Measurements from ENCODE around the gene ERF.
A peak's percentile ranks its signal among the peaks of the same experiment; 100 is the strongest.
"Not testable (repeated sequence)": the region's sequence is repeated elsewhere in the genome, so short reads cannot be mapped to it uniquely, and the experiment has no call there.

Gene ERF

DNA sequence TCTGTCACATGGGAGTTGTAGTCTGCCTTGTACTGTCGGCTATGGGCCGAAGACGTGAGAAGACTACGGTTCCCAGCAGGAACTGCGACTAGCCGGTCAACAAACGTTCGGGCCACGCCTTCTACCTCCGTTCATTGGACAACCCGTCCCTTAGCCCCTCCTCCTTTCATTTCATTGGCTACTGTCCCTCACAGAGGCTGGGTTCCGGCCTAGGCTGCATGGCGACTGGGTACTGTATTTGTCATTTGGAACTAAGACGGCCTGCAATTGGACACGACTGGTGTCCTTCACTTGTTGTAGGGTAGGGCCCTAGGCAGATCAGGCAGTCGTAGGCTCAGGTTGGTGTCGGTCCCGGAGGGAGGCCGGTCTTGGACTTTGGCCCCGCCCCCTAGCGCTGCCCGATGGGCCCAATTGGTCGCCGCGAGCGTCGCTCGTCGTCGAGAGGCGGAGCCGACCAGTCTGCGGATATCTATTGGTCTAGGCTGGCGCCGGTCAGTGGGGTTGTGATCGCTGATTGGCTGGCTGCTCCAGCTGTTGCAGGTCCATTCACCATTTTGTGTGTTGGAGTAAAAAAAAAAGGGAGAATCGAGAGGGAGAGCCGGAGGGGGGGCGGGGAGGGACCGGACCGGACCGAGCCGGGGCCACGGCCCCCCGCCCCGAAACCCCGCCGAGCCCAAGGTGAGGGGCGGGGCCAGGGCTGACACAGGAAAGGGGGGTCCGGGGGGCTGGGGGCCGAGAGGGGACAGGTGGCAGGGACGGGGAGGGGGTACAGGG, 14.0 kb upstream of the ERF start, which contains the start of gene CIC:
CIC (plus strand) TSS at position 549 of the 774 bp plus-strand sequence. CDS start 2,532 bp downstream, outside the sequence.
- H3K9me2 ChIP-seq (ENCODE audit: low read depth, low read length), result no peaks in the 10 kb centered on the region

DNA sequence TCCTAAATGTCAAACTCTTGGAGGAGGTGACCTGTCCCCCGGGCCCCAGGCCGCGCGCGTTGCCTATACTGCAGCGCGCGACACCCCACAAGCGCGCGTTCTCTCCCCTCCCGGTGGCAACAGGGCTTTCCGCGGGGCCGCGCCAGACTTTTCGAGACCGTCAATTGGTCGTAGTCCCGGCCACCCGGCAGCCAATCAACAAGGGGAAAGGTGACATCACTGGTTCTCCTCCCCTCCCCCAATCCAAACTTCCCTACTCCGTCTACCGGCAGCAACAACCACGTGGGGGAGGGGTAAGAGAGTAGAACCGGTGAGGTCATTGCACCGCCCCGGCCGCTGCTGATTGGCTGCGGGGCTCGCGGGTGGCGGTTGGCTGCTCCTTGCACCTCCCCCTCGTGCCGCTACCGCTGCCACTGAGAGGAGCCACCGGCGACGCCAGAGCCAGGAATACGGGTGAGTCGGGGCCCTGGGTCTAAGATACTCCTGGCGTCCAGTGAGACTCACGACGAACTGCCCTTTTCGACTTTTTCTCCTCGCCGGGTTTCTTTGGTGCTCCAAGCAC, 13.3 kb upstream of the ERF start:
- no peaks in the 10 kb centered on the region for H3K36me3 ChIP-seq (ENCODE audit: insufficient read depth, low read length)

More for the DNA sequence above, 14.0 kb upstream of the ERF start, which contains the start of gene CIC:
- Histone ChIP-seq H3K9me3 (ENCODE audit: low read length) (no peaks in the 10 kb centered on the region), H3K27ac (ENCODE audit: low read depth, low read length, poor library complexity, severe bottlenecking) (peak within 1 kb of the TSS; percentile 92), H2AFZ (ENCODE audit: low read length) (no peak within 1 kb of the TSS), H3K79me2 (ENCODE audit: insufficient read depth, low read length) (no peaks in the 10 kb centered on the region), H3K27me3 (ENCODE audit: insufficient read depth, low read length) (no peaks in the 10 kb centered on the region), H3K9ac (ENCODE audit: low read length) (peak within 1 kb of the TSS; percentile 93), H3K4me3 (ENCODE audit: low read depth, low read length, poor library complexity, severe bottlenecking) (peak within 1 kb of the TSS; percentile 81), H4K20me1 (ENCODE audit: insufficient read depth, low read length) (no peaks in the 10 kb centered on the region), H3F3A (ENCODE audit: insufficient read depth, low read length) (no peaks in the 10 kb centered on the region), H3K4me2 (ENCODE audit: low read length) (peak within 1 kb of the TSS; percentile 96), H3K36me3 (ENCODE audit: insufficient read depth, low read length) (no peaks in the 10 kb centered on the region), H3K4me1 (ENCODE audit: insufficient read depth, low read length, severe bottlenecking) (peaks cover 30% of the 10 kb centered on the region)
- TF ChIP-seq, protein P1, sequence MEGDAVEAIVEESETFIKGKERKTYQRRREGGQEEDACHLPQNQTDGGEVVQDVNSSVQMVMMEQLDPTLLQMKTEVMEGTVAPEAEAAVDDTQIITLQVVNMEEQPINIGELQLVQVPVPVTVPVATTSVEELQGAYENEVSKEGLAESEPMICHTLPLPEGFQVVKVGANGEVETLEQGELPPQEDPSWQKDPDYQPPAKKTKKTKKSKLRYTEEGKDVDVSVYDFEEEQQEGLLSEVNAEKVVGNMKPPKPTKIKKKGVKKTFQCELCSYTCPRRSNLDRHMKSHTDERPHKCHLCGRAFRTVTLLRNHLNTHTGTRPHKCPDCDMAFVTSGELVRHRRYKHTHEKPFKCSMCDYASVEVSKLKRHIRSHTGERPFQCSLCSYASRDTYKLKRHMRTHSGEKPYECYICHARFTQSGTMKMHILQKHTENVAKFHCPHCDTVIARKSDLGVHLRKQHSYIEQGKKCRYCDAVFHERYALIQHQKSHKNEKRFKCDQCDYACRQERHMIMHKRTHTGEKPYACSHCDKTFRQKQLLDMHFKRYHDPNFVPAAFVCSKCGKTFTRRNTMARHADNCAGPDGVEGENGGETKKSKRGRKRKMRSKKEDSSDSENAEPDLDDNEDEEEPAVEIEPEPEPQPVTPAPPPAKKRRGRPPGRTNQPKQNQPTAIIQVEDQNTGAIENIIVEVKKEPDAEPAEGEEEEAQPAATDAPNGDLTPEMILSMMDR (IDR thresholded peaks at IDR 0.05; ENCODE audit: low read length), result no peak
- no peak for TF ChIP-seq EZH2 (IDR thresholded peaks at IDR 0.05; ENCODE audit: borderline replicate concordance, low read length)

DNA sequence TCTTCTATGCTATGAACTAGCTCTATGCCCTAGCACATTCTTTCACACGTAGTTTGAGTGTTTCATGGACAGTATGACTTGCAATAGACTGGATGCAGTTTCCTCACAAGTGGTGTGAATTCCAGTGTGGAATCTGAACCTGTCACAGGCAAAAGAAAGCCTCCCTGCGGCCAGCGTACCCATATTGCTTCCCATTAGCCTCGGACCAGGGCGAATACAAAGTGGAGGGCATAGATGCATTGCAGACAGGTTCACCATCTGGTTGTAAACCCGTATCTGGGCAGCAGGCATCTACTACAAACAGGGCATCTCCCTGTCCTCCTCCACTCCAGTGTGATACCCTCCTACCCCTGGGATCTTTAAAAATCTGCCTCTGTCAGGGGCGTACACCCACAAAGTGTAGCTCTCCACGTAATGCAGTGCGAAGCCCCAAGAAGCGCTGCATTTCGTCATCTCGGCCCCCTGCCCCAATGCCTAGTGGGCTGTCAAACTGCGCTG, 12.8 kb upstream of the ERF start:
- Histone ChIP-seq H3K79me2 (ENCODE audit: insufficient read depth, low read length) (no peaks in the 10 kb centered on the region), H3K9ac (ENCODE audit: low read length) (peak overlapping the region; percentile 93), H3K4me2 (ENCODE audit: low read length) (peak overlapping the region; percentile 96), H3K9me3 (ENCODE audit: low read length) (no peaks in the 10 kb centered on the region), H3K36me3 (ENCODE audit: insufficient read depth, low read length) (no peaks in the 10 kb centered on the region), H3K9me2 (ENCODE audit: low read depth, low read length) (no peaks in the 10 kb centered on the region), H3F3A (ENCODE audit: insufficient read depth, low read length) (no peaks in the 10 kb centered on the region), H3K27me3 (ENCODE audit: insufficient read depth, low read length) (no peaks in the 10 kb centered on the region), H4K20me1 (ENCODE audit: insufficient read depth, low read length) (no peaks in the 10 kb centered on the region), H2AFZ (ENCODE audit: low read length) (0 out of 2 replicates have a peak overlapping the region, but pooled peaks have one; percentile 68), H3K27ac (ENCODE audit: low read depth, low read length, poor library complexity, severe bottlenecking) (no peak overlapping the region), H3K4me3 (ENCODE audit: low read depth, low read length, poor library complexity, severe bottlenecking) (peak overlapping the region; percentile 81), H3K4me1 (ENCODE audit: insufficient read depth, low read length, severe bottlenecking) (peaks cover 30% of the 10 kb centered on the region)
- TF ChIP-seq, protein P1 (IDR thresholded peaks at IDR 0.05; ENCODE audit: low read length), result no peak
- no peak for TF ChIP-seq EZH2 (IDR thresholded peaks at IDR 0.05; ENCODE audit: borderline replicate concordance, low read length)

More for the DNA sequence above, 13.3 kb upstream of the ERF start:
- no peaks in the 10 kb centered on the region for H3K9me2 ChIP-seq (ENCODE audit: low read depth, low read length)
- peak overlapping the region; percentile 96 for H3K4me2 ChIP-seq (ENCODE audit: low read length)
- H3K9ac ChIP-seq (ENCODE audit: low read length), result peak overlapping the region; percentile 93
- peaks cover 30% of the 10 kb centered on the region for H3K4me1 ChIP-seq (ENCODE audit: insufficient read depth, low read length, severe bottlenecking)
- TF ChIP-seq EZH2 (IDR thresholded peaks at IDR 0.05; ENCODE audit: borderline replicate concordance, low read length), result no peak
- TF ChIP-seq, protein P1 (IDR thresholded peaks at IDR 0.05; ENCODE audit: low read length), result no peak
- no peaks in the 10 kb centered on the region for H3K27me3 ChIP-seq (ENCODE audit: insufficient read depth, low read length)
- 0 out of 2 replicates have a peak overlapping the region, but pooled peaks have one; percentile 68 for H2AFZ ChIP-seq (ENCODE audit: low read length)
- H3K27ac ChIP-seq (ENCODE audit: low read depth, low read length, poor library complexity, severe bottlenecking), result peak overlapping the region; percentile 92
- no peaks in the 10 kb centered on the region for H3K9me3 ChIP-seq (ENCODE audit: low read length)
- no peaks in the 10 kb centered on the region for H3K79me2 ChIP-seq (ENCODE audit: insufficient read depth, low read length)
- peak overlapping the region; percentile 81 for H3K4me3 ChIP-seq (ENCODE audit: low read depth, low read length, poor library complexity, severe bottlenecking)
- no peaks in the 10 kb centered on the region for H4K20me1 ChIP-seq (ENCODE audit: insufficient read depth, low read length)
- no peaks in the 10 kb centered on the region for H3F3A ChIP-seq (ENCODE audit: insufficient read depth, low read length)

DNA sequence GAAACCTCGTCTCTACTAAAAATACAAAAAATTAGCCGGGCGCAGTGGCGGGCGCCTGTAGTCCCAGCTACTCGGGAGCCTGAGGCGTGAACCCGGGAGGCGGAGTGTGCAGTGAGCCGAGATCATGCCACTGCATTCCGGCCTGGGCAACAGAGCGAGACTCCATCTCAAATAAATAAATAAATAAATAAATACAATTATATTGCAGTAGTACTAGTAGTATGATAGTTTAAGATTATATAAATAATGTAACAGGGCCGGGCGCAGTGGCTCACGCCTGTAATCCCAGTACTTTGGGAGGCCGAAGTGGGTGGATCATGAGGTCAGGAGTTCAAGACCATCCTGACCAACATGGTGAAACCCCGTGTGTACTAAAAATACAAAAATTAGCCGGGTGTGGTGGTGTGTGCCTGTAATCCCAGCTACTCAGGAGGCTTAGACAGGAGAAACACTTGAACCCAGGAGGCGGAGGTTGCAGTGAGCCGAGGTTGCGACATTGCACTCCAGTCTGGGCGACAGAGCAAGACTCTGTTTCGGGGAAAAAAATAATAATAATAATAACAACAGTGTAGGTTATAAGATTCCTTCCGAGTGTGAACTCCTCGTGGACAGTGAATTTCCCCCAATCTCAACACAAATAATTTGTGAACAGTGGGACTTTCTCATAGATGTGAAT, 12.1 kb upstream of the ERF start:
- not testable (repeated sequence) for H3K4me3 ChIP-seq (ENCODE audit: low read depth, low read length, poor library complexity, severe bottlenecking); H3K79me2 ChIP-seq (ENCODE audit: insufficient read depth, low read length); H3K27me3 ChIP-seq (ENCODE audit: insufficient read depth, low read length); H3K9me3 ChIP-seq (ENCODE audit: low read length); H3K36me3 ChIP-seq (ENCODE audit: insufficient read depth, low read length); H3K27ac ChIP-seq (ENCODE audit: low read depth, low read length, poor library complexity, severe bottlenecking); H3K9me2 ChIP-seq (ENCODE audit: low read depth, low read length); H2AFZ ChIP-seq (ENCODE audit: low read length); H3F3A ChIP-seq (ENCODE audit: insufficient read depth, low read length); H4K20me1 ChIP-seq (ENCODE audit: insufficient read depth, low read length)
- H3K4me1 ChIP-seq (ENCODE audit: insufficient read depth, low read length, severe bottlenecking), result peaks cover 30% of the 10 kb centered on the region
- peak overlapping the region; percentile 93 for H3K9ac ChIP-seq (ENCODE audit: low read length)
- peak overlapping the region; percentile 96 for H3K4me2 ChIP-seq (ENCODE audit: low read length)

DNA sequence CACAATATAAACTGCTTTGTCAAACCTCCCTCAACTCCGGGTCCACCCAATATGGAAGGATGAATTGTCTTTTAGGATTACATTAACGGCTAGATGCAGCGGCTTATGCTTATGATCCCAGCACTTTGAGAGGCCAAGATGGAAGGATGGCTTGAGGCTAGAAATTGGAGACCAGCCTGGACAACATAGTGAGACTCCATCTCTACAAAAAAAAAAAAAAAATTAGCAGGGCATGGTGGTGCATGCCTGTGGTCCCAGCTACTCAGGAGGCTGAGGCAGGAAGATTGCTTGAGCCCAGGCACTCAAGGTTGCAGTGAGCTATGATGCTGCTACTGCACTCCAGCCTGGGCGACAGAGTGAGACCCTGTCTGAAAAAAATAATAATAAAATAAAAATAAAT, 11.2 kb upstream of the ERF start:
- H3K27ac ChIP-seq (ENCODE audit: low read depth, low read length, poor library complexity, severe bottlenecking); H3K4me3 ChIP-seq (ENCODE audit: low read depth, low read length, poor library complexity, severe bottlenecking); H3K27me3 ChIP-seq (ENCODE audit: insufficient read depth, low read length); H3K4me2 ChIP-seq (ENCODE audit: low read length); H3K9ac ChIP-seq (ENCODE audit: low read length); H3F3A ChIP-seq (ENCODE audit: insufficient read depth, low read length); H3K9me2 ChIP-seq (ENCODE audit: low read depth, low read length); H3K79me2 ChIP-seq (ENCODE audit: insufficient read depth, low read length); H3K36me3 ChIP-seq (ENCODE audit: insufficient read depth, low read length); H3K9me3 ChIP-seq (ENCODE audit: low read length); H4K20me1 ChIP-seq (ENCODE audit: insufficient read depth, low read length); H2AFZ ChIP-seq (ENCODE audit: low read length): not testable (repeated sequence)
- peaks cover 26% of the 10 kb centered on the region for H3K4me1 ChIP-seq (ENCODE audit: insufficient read depth, low read length, severe bottlenecking)
